ENCODE data around the gene UGT1A8.

The UGT1A8 gene

GRCh38 chr2:233799716-233800115, 182.3 kb downstream of the UGT1A8 start:
- DNase-seq (ENCODE audit: low read depth in 2 of 2), result no peak

DNA sequence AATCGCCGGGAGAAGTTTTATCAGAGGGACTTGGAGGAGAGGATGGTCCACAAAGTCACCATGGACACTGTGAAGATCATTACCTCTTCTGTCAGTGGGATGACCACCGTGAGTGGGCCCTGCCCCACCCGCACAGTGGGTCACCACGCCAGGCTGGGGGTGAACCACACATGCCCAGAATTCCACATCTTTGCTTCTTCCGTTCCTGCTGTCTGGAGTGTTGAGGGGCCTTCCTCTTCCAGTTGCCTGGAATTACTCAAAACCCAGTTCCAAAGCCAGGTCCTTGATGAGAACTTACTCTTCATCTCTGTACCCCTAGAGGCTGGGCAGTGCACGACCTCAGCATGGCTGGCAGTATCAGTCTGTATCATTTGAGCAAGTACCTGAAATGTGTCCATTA, 182.8 kb downstream of the UGT1A8 start:
- DNase-seq (ENCODE audit: low read depth in 2 of 2), result no peak

- no peak for DNase-seq (ENCODE audit: low read depth in 2 of 2)
Measured at GRCh38 chr2:233801357-233802131, 184.1 kb downstream of the UGT1A8 start.

DNA sequence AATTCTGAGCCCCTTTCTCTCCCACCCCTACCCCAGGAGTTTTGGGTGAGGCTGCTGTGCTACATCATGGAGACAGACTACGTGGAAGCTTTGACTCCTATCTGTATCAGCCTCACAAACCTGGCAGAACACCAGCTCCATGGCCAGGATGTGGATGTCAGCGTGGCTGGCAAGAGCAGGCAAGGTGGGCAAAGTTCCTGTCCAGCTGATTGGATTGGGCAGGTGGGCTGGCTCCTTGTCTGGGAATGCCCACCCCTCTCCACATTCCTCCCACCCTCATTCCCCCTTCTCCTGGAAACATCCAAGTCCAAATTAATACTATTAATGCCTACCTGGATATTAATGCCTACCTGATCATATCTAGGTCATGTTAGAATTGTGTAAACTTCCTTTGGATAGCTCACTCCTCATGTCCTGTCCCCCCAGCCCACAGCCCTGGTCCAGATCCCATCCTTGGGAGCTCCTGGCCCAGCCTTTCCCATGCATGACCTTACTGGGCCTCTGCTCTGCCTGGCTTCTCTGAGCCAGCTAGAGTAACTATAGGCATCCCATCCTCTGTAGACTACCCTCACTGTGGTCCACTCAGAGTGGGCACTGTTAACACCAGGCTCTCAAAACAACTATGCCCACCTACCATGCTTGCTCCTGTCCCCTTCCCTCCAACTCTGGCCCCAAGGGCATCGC, 184.8 kb downstream of the UGT1A8 start:
- no peak for DNase-seq (ENCODE audit: low read depth in 2 of 2)

DNA sequence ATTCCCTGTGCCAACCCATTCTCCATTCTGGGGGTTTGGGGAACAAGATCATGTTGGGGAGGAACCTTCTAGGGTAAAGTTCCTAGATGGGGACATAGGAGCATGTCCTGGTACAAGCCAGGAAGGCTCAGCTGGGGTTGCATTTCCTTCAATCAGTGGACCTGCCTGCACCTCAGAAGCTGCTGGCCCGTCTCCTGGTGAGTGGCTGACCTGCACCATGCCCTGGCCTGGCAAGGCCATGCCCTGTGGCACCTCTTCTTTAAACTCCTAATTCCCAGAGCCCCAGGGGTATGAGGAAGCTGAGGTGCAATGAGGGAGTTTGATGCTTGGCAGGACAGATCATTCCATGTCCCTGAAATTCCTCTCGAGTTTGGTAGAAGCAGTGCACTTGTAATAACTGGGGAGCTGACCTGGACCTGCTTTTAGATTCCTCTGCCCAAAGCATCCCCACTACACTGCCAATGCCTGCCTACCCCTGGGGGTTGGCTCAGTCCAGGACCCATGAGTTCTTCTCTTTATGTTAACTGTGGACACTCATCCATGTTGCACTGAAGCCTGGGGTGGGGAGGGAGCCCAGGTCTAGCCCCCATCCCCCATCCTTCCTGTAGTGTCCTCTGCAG, 186.0 kb downstream of the UGT1A8 start:
- no peak for DNase-seq (ENCODE audit: low read depth in 2 of 2)

DNA sequence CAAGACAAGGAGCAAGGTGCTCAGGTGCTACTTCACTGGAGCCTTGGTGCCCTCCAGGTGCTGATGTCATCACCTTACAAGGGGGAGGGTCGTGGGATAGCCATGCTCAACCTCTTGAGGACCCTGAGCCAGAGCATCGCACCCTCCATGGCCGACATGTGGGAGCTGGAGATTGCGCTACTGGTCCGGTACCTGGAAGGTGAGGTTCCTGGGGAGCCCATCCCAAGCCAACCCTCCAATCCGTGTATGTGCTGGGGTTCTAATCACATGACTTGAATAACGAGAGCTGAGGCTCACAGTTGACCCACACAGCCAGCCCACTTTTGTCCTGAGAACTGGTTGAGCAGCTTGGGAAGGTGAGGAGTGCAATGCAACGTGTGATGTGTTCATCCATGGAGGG, 186.6 kb downstream of the UGT1A8 start:
- no peak for DNase-seq (ENCODE audit: low read depth in 2 of 2)

- no peak for DNase-seq (ENCODE audit: low read depth in 2 of 2)
Measured at GRCh38 chr2:233807215-233807865, 189.9 kb downstream of the UGT1A8 start.

DNA sequence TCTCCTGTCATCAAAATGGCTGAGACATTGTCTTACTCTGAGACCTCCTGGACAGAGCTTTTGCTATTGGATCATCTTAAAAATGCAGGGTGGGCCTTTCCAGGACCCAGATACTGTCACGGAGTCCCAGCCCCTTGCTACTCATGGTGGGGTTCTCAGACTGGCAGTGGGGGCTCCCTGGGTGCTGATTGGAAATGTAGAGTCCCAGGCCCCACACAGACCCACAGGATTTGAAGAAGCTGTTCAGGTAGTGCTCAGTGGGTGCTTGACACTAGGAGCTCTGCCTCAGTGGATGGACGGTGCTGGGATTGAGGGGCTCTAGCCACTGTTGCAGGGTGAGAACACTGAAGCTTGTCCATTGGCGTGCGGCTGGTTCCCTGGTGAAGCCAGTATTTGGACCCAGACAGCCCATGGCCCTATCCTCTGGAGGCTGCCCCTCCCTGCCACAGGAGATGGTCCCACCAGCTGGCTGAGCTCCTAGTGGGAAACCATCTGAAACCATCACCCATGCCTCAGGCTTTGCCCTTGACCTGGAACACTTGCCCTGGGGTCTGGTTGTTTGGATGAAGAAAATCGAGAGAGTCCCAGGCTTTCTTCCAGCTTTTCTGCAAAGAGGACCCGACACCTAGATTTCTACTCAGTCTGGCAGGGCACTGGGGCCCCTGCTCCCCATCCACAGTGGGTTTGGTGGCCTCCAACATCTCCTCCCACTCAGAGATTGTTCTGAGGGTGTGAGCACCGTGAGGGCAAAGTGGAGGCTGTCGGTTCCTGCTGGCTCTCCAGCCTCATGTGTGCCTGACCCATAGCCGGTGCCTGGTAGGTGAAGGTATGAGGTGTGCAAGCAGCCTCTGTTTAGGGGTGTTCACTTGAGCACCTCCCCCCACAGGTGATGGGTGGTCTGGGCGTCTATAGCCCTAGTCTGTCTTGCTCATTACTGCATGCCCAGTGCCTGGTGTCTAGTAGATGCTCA, 190.8 kb downstream of the UGT1A8 start:
- no peak for DNase-seq (ENCODE audit: low read depth in 2 of 2)

DNA sequence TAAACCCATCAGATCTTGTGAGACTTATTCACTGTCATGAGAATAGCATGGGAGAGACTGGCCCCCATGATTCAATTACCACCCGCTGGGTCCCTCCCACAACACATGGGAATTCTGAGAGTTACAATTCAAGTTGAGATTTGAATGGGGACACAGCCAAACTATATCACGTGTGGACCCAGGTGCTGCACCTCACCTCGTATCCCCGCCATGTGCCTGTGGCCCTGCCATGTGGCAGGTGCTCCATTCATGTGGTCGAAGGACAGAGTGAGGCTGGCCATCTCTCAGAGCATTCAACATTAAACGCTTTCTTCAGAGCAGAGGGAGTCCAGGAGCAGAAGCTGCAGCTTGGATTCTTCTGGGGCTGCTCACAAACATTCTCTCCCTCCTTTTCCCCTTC, 193.0 kb downstream of the UGT1A8 start:
- no peak for DNase-seq (ENCODE audit: low read depth in 2 of 2)

DNA sequence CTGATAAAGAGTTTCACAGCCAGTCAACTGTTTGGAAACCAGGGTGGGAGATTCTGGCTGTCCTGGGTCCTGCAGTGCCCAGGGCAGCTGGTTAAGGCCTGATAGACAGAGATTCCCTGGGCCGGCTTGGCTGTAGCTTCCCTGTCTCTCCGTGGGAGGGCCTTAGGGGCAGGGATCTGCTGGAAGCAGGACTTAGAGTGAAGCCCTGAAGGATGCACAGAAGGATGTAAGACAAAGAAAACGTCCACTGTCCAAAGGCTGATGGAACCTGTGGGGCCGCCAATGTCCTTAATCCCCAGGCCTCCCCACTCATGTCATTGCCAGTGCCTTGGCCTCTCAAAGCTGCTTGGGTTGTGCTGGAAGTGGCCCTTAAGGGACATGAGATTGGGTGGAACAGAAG, 193.7 kb downstream of the UGT1A8 start:
- no peak for DNase-seq (ENCODE audit: low read depth in 2 of 2)

GRCh38 chr2:233811732-233812131, 194.3 kb downstream of the UGT1A8 start:
- DNase-seq (ENCODE audit: low read depth in 2 of 2), result no peak

DNA sequence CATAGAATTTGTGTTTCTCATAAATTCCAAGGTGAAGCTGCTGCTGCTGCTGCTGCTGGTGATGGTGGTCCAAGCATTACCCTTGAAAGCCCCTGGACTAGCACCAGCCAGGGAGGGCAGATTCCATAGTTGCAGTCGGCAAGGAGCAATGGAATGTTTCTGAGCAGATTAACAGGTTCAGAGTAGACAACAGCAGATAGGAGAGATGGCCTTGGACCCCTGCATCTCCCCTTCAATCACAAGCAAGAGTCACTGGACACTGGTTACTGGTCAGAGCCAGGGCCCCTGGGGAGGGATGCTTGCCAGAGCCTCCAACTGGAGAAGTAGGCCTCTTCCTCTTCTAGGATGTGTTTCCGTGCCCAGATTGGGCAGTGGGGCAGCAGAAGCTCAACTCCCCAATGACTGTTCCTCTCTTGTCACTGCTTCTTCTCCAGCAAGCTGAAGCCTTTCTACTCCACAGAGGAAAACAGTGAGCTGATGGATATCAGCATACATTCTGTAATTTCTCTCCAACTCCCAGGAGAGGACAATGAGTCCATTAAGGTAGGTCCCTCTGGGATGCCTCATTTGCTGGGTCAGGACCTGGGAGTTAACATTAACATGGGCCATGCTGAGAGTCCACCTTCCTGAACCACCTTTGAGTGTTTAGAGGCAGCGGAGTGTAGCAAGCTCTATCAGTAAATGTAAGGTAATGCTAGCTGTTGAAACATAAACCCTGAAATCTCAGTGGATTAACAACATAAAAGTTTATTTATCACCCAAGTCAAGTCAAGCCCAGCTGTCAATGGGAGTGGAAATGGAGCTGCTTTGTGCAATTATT, 196.0 kb downstream of the UGT1A8 start:
- DNase-seq (ENCODE audit: low read depth in 2 of 2), result no peak

- no peak for DNase-seq (ENCODE audit: low read depth in 2 of 2)
Measured at GRCh38 chr2:233814056-233814835, 196.8 kb downstream of the UGT1A8 start.

DNA sequence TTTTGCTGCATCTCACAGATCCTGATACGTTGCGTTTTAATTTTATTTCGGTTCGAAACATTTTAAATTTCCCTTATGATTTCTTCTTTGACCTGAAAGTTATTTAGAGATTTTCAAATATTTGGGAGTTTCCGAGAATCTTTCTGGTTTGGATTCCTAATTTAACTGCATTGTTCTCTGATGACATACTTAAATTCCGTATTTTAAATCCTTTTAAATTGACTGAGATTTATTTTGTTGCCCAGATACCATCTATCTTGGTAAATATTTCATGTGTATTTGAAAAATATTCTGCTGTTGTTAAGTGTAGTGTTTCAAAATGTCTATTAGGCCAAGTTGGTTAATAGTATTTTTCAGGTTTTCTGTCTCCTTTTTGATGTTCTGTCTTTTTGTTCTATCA, 198.4 kb downstream of the UGT1A8 start:
- no peak for DNase-seq (ENCODE audit: low read depth in 2 of 2)

GRCh38 chr2:233816334-233816733, 198.9 kb downstream of the UGT1A8 start:
- DNase-seq (ENCODE audit: low read depth in 2 of 2), result no peak

GRCh38 chr2:233816771-233817170, 199.3 kb downstream of the UGT1A8 start:
- no peak for DNase-seq (ENCODE audit: low read depth in 2 of 2)

DNA sequence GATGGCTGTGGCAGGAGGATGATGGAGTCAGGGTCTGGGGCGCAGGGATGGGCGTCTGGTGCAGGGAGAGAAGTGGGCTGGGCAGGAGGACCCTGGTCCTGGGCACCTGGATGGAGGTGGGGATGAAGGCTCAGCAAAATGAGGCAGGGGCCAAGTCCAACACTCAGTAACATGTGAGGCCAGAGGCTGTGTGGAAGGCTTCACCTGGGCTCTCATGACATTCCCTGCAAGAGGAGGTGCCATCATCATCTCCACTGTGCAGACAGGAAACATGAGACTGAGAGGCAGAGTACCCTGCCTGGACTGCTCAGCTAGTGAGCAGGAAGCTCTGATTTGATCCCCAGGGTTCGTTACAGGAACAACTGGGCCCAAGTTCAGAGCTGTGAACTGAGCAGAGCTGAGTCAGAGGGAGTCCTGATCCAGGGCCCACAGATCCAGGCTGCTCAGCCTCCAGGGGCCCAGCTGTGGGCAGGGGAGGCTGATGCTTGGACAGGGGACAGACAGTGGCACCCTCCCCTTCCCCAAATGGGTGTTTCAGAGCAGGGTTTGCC, 200.0 kb downstream of the UGT1A8 start:
- DNase-seq (ENCODE audit: low read depth in 2 of 2), result no peak

- no peak for DNase-seq (ENCODE audit: low read depth in 2 of 2)
Measured at GRCh38 chr2:233817995-233818638, 200.7 kb downstream of the UGT1A8 start.

Data from stimulated activated CD4-positive, alpha-beta T cell treated with anti-CD3 and anti-CD28 coated beads, Interleukin-1b, Interleukin-23, amount 100 ng/mL, for 1 hour (primary cell).